Stimulated activated CD8-positive, alpha-beta memory T cell treated with anti-CD3 and anti-CD28 coated beads, Interleukin-4, amount 100 ng/mL, for 4 hours (primary cell): ENCODE results near the gene HK1.

ENCODE experiments used
- DNase-seq, 2 donors: peaks; one replicate each; pipeline ENCODE4 v3.0.0-alpha.2; 2020; ENCODE audit warnings: low read depth in 2 of 2, low spot score in 1 of 2

HK1 gene

DNA sequence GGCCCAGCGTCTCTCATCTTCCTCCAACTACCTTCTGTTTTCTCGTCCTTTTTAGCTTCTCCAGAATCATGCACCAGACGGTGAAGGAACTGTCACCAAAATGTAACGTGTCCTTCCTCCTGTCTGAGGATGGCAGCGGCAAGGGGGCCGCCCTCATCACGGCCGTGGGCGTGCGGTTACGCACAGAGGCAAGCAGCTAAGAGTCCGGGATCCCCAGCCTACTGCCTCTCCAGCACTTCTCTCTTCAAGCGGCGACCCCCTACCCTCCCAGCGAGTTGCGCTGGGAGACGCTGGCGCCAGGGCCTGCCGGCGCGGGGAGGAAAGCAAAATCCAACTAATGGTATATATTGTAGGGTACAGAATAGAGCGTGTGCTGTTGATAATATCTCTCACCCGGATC, 122.6 kb downstream of the HK1 start:
- DNase-seq, result no peak

DNA sequence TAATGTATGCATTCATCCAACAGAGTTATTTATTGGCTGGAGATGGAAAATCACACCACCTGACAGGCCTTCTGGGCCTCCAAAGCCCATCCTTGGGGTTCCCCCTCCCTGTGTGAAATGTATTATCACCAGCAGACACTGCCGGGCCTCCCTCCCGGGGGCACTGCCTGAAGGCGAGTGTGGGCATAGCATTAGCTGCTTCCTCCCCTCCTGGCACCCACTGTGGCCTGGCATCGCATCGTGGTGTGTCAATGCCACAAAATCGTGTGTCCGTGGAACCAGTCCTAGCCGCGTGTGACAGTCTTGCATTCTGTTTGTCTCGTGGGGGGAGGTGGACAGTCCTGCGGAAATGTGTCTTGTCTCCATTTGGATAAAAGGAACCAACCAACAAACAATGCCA, 123.1 kb downstream of the HK1 start:
- DNase-seq, result no peak

GRCh38 chr10:69402386-69402785, 124.1 kb downstream of the HK1 start:
- no peak for DNase-seq

DNA sequence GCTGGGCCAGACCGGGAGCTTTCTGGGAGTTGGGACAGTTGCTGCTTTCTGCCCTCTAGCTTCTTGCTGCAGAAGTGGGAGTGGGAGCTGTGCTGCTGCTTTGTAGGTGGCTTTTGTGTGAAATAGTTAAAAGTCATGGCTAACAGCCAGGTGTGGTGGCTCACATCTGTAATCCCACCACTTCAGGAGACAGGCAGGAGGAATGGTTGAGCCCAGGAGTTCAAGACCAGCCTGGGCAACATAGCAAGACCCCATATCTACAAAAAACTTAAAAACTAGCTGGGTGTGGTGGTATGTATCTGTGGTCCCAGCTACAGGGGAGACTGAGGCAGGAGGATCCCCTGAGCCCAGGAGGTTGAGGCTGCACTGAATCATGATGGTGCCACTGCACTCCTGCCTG, 124.8 kb downstream of the HK1 start:
- no peak for DNase-seq

GRCh38 chr10:69403519-69403918, 125.2 kb downstream of the HK1 start:
- no peak for DNase-seq

- DNase-seq, result no peak
Observed at GRCh38 chr10:69404786-69405185, 126.5 kb downstream of the HK1 start.

DNA sequence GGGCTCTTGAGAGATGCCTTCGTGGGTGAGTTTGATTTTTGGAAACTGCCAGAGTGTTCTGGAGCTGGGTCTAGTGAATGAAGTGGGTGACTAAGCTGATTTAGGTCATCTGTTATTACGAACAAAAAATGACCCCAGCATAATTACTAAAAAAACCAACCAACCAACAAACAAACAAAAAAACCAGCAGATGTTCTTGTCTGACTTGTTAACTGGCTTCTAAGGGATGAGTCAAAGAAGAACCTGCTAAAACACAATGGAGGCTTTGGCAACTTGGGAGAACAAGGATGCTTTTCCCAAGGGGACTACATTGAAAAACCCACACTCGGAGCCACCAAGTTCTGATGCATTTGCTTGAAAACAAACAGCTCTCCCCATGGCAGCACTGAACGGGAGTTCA, 126.9 kb downstream of the HK1 start:
- no peak for DNase-seq

DNA sequence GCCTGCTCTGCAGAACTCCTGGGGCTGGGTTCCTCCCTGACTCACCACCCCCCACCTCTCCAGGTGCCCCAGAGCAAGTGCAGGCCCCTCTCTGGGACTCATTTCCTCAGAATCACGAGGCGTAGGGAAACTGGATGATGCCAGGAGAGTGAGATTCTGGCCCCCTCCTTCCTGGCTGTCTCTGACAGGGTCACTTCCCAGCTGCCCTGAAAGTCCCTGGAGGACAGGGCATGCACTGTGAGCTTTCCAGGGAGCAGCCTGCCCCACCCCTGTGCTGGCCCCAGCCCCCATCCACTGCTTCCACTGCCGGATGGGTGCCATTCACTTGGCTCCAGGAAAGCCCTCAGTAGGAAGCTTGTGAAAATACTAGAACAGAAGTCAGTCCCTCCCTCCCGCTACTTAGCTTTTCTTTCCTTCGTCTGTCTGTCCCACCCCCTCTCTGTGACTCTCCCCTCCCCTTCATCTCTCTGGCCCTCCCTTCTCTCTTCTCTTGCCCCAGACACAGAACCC, 128.1 kb downstream of the HK1 start:
- DNase-seq, result no peak

DNA sequence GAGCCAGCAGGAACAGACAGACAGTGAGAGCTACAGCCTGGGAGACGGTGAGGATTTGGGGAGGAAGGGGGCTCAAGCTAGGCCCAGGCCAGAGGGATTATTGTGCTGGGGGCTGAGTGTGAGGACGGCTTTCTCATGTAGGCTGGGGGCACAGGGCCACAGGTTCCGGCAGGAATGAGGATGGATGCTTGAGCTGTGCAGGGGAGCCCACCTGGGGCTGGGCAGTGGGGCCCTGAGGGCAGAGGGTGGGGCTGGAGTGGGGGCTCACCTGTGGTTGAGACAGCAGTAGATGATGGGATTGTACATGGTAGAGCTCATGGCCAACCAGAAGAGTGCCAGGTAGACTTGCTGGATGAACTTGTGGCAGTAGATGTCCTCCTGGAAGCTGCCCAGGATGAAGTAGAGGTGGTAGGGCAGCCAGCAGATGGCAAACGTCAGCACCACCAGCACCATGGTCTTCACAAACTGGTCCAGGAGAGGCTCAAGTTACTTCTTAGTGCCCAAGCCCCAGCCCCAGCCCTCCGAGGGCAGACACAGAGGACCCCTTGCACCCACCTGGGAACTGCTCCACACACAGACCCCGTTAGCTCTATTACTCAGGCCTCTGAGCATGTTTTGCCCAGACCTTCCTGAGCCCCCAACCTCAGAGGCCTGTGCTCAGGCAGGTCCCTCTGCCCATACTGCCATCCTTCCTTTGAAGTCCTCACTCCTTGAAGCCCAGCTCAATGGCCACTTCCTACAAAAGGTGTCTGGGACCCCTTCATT, 128.7 kb downstream of the HK1 start:
- DNase-seq, result no peak

DNA sequence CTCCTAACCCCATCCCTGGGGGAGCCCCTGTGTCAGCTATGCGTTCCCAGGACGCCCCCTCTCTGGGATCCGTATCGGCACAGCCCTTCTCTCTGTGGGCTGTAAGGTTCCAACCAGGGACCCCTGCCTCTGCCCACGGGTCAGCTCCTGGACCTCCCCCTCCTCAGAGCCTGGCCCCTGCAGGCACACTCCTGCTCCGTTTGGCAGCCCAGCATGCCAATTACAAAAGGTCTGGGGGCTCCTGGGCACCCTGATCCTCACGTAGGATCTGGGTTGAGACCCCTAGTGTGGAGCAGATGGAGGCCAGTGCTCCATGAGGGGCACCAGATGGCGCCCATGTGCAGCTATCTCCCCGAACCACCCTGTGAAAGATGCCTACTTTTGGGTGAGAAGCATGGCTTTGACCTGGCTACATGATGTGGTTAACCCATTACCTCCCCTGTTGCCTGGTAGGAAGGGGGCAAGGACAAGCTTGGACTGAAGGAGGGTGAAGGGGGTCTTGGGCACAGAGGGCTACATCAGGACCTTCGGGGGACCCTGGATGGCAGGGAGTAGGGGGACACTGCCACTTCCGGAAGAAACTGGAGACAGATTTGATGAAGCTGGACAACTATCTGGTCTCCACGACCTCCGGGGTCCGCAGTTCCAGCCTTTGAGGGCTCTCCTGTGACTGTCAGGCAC, 129.5 kb downstream of the HK1 start:
- DNase-seq, result no peak

- DNase-seq, result peak; percentile 71 to 80
Observed at GRCh38 chr10:69408318-69409175, 130.3 kb downstream of the HK1 start.

DNA sequence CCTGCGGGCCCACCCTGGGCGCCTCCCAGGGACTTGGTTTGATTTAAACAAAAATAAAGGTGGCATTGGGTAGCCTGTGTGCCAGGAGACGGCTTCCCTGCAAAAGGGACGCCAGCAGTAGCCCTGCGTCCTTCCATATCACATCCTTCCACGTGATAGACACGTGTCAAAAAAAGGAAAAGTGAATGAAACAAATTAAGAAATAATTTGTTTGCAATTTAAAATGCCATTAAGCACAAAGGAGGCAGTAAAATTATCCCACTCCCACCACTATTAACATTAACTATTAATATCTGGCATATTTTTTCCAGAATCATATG, 130.8 kb downstream of the HK1 start:
- no peak for DNase-seq

GRCh38 chr10:69409968-69410367, 131.7 kb downstream of the HK1 start:
- no peak for DNase-seq

DNA sequence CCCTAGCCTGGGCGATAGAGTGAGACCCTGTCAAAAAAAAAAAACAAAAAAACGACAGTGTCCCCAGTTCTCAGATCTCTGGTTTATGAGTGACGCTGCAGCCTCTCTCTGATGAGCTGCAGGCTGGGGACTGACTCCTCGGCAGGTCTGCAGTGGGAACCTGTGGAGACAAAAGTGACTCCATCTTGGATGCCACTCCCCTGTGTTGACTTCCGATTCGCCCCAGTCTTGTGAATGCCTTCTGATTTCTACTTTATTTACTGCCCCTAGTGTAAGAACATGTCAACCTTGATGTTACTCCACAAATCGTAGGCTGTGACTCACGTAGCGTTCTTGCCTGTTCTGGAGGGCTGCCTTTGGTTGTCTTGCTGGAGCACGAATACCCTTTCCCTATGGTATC, 132.2 kb downstream of the HK1 start:
- no peak for DNase-seq

GRCh38 chr10:69411476-69411875, 133.2 kb downstream of the HK1 start:
- no peak for DNase-seq

DNA sequence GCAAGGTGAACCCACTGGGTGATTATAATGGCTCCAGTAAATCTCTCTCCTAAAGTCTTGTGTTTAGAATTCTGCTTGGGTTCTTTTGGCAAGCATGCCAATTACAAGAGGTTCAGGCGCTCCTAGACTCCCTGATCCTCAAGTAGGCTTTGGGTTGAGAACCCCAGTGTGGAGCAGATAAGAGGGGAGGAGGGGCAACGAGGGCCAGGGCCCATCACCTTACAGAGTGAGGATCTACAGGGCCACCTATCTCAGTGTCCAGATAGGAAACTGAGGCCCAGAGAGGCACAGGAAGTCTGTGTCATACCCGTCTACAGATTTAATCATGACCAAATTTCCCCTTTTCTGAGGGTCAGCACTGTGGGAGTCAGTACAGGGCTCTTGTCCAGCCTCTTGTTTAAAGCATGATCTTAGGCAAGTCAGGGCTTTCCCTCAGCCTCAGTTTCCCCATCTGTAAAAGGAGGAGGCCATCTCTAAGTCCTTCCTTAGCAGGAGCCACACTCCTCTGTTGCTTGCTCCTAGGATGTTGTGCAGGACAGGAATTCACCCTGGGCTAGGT, 134.0 kb downstream of the HK1 start:
- DNase-seq, result no peak

DNA sequence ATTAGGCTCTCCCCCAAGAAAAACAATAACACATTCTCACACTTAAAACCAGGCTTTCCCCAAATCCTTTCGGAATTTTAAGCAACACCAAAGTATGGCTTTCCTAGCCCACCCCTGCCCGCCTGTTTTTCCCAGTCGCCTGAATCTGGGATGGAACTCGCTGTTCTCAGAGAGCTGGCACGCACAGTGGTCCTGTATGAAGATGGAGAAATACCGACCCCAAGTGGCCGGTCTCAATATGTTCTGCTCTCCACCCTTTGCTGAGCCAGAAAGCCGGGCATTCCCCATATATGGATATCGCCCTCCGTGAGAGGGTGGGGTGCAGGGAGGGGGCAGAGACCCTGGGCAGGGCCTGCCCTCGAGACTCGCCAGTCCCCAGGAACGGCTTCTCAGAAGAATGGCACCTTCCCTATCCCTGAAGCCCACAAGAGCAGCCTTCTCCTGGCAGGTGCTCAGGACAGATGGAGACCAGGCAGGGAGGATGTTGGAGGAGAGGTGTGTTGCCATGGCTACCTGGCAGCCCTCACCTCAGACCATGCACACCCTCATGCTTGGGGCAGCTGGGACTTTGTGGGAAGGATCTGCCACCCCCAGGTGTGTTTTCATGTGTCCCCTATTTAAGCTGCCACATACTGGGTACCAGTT, 135.0 kb downstream of the HK1 start:
- no peak for DNase-seq

DNA sequence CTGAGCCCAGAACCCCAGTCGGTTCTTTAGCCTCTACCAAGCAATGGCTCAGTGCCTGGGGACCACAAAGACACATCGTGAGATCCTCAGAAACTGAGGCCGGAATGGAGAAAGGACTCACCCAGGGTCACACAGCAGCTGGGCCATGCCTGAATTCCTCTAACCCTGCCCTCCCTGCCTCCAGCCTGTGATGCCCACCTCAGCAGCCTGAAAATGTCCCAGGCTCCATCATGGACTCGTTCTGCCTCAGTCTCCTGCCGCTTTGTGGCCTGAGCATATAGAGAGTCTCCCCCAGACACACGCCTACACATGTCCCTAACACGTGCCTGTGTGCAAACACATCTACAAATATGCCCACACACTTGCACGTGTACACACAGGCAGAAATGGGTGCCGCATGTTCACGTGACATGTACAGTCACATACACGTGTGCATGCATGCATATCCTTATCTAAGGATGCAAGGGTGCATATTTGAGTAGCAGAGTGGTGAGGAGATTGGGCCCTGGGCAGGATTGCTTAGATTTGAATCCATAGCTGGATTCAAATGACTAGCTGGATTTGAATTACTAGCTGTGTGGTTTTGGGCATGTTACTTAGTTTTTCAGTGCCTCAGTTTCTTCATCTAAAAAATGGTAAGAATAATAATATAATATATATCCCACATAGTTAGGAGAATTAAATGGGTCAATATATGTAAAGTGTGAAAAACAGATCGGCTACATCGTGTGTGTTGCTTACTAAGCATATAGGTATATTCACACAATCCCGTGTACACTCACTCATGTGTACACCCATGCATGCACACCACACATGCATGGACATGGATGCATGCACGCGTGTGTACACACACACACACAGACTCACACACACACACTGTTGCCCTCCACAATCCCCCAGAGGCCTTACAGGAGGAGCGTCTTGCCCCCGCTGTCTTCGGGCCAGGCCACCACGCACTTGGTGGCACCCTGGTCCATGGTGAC, 136.0 kb downstream of the HK1 start:
- no peak for DNase-seq

- no peak for DNase-seq
Observed at GRCh38 chr10:69415049-69415448, 136.8 kb downstream of the HK1 start.

GRCh38 chr10:69415951-69416350, 137.7 kb downstream of the HK1 start:
- DNase-seq, result no peak
